HG02870 (cell line): ENCODE measurements around the gene DGKB.
A peak's percentile ranks its signal among the peaks of the same experiment; 100 is the strongest.
"Not testable (repeated sequence)": the region's sequence is repeated elsewhere in the genome, so short reads cannot be mapped to it uniquely, and the experiment has no call there.

Experiments
- ATAC-seq: cut with Tn5 transposase; IDR thresholded peaks from one replicate; pipeline ENCODE4 v1.9.1; 2021; ENCODE audit warnings: mild to moderate bottlenecking, moderate library complexity; ENCODE audit not compliant: unreplicated experiment

DGKB gene

DNA sequence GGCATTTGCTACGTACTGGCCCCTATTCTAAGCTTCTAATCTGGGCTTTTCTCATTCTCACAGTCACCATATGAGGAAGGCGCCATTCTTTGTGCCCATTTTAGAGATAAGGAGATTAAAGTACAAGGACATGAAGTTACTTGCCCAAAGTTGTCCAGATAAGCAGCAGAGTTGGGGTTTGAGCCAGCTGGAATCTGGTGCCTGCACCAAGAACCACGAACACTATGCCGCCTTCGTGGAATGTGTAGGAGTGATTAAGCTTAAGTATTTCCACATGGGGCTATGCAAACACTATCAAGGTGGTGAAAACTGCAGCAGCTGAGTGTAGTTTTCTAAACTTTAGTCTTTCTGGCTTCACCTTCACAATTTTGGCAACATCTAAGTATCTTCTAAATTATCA is 570.4 kb downstream of the DGKB start:
- no peak for ATAC-seq

DNA sequence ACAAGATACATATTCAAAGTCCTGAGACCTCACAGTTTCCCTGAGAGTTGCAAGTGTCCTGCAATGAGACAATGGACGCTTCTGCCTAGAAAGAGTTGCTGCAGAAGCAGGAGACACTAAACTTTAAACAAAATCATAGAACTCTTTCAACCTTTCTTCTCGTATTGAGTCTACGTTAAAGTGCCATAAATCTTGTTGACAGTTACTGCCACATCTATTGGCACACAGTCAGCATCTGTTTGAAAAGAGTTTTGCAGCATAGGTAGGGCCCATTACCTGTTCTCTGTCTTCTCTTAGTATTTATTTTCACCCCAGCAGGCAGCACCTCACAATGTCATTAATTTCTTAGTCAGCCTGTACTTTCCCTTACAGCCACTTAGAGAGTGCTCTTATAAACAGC is 577.8 kb downstream of the DGKB start:
- ATAC-seq = no peak

DNA sequence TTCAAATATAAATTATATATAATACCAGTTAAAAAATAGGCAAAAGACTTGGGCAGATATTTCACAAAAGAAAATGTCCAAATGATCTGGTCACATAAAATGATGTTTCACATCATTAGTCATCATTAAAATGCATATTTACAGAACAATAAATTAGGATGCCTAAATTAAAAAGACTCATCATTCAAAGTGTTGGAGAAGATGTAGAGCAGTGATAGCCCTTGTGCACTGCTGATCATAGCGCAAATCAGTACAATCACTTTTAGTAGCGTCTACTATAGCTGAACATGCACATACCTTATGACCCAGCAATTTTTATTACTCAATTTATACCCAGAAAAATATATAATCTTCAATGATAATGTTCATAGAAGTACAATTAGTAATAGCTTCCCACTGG is 579.8 kb downstream of the DGKB start:
- ATAC-seq = no peak

DNA sequence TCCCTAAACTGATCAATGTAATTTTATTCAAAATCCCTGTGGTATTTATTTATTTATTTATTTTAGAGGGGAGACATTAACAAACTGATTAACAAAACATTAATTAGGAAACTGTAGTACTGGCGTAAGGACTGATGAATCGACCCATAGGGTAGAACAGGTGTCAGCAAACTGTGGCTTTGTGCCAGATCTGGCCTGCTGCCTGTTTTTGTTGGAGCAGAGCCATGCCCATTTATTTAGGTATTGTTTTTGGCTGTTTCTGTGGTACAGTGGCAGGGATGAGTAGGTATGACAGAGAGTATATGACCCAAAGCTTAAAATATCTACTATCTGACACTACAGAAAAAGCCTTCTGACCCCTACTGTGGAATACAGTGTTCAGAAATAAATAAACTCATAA is 580.6 kb downstream of the DGKB start:
- no peak for ATAC-seq

DNA sequence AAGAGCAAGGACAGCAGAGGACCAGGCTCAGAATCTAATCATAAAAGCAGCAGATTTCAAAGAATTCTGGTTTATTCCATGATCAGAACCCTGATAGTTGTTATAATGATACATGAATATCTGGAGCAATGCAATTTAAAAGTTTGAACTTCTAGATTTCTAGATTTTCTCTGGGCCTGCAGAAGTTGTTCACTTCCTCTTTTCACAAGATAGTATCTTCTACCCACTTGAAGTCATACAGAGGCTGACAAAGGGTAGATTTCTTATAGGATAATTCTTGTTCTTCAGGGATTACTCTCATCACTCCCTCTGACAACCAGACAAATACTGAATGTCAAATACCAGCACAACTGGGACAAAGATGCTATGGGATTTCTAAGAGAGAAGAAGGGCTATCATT is 593.1 kb downstream of the DGKB start:
- no peak for ATAC-seq

DNA sequence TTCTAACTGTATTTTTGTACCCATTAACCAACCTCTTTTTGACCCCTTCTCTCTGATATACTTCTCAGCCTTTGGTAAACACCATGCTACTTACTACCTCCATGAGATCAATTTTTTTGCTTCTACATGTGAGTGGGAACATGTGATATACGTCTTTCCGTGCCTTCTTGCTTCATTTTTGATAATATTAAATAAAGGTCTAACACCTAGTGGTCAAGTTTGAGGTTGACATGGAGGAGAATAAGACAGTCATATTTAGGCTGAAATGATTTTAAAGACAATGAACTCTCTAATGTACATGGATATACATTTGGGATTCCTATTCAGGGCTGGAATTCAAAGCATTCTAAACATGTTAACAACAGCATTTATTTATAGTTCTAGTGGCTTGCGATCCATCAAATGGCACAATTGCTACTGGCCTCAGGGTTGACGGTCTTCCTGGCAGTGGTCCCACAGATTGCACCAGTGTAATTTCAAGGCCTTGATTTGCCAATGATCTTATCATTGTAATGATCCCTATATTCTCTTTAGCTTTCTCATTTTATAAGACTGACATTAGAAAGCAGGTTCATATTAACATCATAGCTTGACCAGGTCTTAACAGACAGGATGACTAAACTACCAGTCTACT is 597.2 kb downstream of the DGKB start:
- no peak for ATAC-seq

DNA sequence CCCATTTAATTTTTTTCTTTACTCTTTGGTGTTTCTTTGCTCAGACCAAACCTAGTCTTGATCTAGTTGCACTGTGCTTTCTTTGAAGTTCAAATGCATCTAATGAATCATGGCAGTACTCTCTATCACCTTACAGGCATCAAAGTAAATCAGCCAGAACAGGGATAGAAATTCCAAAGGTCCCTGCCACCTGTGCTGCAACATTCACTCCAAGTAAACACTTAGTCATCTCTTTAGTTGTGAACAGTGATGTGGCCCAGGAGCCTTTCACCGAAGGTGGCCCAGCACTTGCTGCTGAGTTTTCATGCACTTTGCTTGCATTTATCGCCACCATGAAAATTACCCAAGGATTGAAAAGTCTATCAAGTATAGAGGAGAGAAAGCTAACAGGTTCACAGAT is 599.0 kb downstream of the DGKB start:
- ATAC-seq = no peak

DNA sequence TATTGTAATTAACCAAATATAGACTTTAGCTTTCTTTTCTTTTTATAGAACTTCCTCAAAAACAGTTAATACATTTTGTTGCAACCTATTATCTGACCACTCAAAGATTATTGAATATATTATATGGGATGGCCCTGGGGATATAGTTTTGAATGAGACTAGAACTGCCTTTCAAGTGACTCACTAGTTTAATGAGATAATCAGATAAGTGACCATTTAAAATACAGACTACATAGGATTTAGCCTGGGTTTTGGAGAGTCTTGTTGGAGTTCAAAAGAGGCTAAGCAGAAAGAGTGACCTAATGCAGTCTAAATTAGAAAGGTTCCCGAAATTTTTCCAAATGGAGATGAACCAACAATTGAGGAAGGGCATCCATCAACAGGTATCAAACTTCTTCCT is 607.9 kb downstream of the DGKB start:
- ATAC-seq = no peak

DNA sequence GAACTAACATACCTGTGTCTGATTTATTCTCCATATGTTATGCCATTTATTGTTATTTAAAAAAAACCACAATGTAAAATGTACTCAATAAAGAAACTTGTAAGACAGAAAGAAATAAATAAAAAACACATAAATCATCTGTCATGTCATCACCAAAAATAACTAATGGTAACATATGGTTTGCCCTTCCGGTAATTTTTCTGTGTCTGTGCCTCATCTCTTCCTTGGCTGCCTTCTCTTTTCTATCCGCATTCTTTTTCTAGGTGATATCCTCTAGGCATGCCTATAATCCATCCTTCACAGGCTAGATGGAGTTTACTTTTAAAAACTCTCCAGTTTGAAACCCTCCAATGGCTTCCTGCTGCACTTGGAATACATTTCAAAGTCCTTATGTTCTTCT is 609.1 kb downstream of the DGKB start:
- ATAC-seq = no peak

DNA sequence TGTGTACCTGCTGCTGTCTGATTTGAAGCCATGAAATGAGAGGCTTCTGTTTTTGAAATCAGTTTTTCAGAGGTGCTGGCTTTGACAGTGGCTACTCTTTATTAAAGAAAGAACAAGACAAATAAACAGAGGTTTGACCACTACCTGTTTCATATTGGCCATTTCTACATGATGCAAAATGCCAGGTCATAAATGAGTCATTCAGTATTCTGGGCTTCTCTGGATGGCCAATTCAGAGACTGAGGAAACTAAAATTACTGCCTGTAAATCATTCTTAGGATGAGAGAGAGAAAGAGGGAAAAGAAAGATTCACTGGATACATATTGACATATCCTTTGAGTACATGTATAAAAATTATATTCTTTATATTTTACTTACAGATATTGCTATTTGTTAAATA is 609.8 kb downstream of the DGKB start:
- ATAC-seq = no peak

DNA sequence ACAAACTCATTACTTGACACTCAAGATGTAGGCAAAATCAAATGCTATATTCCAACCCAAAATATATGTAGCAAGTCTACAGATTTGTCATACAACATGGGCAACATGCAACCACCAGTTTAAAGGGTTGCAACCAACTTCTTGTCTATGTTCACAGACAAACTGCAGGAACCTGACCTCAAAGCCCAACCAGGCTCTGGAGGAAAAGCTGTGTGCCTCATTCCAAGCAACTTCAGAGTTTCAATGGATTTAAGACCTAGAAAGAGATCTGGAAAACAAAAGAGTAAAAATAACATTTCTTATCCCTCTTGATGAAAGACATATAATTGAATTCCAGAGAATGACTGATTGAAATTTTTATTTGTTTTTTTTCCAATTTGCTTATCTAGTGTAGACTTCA is 612.6 kb downstream of the DGKB start:
- ATAC-seq = no peak

DNA sequence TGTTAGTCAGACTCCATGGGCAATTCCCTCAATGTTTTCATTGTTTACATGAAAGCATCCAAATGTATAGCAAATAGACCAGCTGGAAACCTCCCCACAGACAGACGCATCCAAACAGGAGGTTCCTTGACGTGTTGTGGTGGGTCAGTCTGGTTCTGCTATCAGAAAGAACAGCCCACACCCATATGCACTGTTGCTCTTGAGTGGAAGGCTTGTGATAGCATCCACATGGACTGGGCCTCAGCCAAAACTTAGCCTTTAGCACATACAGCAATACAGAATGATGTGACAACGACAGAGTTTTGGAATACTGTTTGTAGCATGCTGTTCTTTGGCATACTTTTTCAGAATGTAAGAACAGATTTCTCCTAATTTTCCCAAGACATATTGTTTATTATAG is 613.9 kb downstream of the DGKB start:
- no peak for ATAC-seq

DNA sequence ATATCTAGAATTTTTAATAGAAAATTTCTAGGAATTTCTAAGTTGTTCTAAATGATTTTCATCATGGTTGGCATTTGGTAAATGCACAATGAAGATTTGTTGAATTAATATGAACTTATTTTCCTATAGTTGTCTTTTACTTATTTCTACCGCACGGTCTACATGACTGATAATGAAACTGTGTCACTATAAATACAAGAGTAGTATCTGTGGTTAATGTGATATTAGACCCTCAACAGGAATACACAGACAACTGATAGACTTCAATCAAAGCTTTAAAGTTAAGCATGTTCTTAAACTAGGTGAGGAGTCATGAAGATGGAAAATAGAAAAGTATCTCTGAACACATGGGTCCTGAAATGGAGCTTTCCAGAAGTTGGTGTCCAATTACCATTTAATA is 615.2 kb downstream of the DGKB start:
- ATAC-seq = peak; percentile 71

DNA sequence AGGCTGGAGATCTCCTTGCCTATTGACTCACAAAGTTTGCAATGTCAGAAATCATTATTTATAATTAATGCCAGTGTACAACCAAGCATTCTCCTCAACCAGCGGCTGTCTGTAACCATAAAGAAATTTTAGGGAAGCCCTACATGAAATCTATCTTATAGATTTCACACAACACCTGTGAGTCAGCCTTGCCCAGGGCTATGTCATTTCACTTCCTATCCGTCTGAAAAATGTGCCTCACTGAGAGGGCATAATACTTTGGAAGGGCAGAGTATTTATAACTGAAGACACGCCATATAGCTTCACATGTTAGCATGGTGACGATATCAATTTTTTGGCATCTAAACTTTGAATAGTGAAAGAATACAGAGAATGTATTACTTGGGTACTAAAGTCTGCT is 616.5 kb downstream of the DGKB start:
- no peak for ATAC-seq

DNA sequence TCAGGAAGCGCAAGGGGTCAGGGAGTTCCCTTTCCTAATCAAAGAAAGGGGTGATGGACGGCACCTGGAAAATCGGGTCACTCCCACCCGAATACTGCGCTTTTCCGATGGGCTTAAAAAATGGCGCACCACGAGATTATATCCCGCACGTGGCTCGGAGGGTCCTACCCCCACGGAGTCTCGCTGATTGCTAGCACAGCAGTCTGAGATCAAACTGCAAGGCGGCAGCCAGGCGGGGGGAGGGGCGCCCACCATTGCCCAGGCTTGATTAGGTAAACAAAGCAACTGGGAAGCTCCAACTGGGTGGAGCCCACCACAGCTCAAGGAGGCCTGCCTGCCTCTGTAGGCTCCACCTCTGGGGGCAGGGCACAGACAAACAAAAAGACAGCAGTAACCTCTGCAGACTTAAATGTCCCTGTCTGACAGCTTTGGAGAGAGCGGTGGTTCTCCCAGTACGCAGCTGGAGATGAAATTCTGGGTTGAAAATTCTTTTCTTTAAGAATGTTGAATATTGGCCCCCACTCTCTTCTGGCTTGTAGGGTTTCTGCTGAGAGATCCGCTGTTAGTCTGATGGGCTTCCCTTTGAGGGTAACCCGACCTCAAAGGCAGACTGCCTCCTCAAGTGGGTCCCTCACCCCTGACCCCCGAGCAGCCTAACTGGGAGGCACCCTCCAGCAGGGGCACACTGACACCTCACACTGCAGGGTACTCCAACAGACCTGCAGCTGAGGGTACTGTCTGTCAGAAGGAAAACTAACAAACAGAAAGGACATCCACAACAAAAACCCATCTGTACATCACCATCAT is 623.3 kb downstream of the DGKB start:
- ATAC-seq = not testable (repeated sequence)

DNA sequence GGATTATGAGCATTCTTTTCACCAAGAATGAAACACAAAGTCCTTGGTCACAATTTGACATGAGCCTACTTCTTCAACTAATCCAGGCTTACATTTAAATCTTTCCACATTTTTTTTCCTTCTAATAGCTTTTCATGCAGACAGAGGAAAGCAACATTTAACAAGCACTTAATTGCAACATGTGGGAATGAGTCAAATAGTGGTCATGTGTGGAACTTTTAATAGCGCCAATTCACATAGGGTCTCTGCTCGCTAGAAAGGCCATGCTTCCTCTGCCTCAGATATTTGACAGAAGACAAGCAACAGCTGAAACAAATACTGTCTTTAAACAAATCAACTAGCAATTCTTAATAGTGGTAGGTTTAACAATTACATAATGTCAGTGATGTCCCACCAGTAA is 627.2 kb downstream of the DGKB start:
- no peak for ATAC-seq

DNA sequence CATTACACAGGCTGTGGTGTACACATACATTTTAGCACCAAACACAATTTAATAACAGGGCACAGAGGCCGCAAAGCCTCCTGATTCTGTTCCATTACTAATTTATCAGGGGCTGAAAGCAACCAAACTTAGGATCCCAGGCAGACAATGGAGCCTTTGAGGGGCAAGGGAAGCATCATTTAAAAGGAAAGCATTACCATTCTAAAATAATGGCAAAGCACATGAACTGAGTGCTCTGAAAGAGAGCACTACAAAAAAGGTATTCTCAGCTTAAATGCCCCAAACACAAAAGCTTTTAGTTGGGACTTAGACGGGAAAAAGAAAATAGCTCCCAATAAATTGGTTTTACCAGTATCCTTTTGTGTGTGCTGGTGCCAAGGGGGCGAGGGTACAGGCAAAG is 631.1 kb downstream of the DGKB start:
- no peak for ATAC-seq

DNA sequence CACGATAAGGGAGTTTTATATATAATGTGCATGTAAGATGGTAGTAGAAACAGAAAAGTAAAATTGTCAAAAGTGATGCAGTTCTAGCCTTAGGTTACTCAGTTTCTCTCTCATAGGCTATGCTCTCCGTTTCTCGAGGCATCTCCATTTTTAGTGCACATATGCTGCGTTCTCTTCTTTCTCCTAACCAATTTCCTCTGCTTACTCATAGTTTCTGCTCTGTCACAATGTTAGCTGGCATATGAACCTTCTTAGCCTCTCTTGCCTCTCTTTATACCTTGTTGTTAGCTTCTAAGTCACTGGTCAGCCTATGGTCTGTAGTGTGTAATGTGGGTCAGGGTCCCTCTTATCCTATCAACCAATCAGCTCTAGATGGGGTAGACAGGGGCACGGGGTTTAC is 632.5 kb downstream of the DGKB start:
- ATAC-seq = no peak

DNA sequence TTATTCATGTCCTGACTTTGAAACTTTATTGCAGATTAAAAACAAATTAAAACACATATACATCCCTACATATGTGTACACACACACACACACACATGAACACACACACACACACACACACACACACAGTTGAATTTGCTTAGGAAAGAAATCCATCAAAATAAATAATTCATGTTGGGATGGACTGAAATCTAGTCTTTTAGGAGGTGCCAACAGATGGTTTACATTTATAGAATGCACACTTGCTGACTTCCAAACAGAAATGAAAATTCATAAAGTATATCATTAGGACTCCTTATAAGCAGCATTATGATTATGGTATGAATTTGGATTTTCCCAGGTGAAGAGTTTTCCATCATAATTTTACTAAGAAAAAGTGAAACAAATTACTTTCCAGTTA is 642.5 kb downstream of the DGKB start:
- no peak for ATAC-seq

DNA sequence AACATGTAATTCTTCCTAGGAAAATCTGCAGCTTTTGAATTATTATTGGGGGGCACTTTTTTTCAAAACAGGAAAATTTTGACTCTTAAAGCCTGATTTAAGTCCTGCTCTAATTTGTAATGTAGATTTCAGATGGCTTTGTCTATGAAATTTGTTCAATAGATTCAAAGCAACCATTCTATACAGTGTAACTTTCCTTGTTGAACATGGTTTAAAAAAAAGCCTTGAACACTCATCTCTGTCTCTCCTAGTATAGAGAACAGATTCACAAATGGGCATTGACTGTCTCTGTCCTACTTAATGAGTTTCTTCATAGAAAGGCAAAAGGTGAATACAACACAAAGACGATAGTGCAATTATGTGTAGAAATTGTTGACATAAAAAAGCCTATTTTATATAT is 643.7 kb downstream of the DGKB start:
- ATAC-seq = no peak

DNA sequence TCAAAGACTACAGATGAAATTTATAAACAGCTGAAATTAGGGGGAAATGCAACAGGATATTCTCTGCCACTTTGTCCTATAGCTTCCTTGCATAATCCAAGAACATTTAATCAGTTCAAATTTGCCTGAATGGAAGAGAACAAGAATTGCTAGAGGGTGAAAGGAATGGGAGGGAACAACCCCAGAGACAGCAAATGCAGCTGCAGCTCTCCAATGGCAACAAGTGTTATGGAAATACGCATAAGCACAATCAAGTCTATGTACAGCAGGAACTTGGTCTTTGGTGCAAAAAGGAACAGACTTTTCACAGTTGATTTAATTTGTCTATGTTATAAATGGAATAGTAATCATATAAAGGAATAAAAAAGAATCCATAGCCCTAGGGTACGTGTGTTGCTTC is 644.1 kb downstream of the DGKB start:
- ATAC-seq = no peak

DNA sequence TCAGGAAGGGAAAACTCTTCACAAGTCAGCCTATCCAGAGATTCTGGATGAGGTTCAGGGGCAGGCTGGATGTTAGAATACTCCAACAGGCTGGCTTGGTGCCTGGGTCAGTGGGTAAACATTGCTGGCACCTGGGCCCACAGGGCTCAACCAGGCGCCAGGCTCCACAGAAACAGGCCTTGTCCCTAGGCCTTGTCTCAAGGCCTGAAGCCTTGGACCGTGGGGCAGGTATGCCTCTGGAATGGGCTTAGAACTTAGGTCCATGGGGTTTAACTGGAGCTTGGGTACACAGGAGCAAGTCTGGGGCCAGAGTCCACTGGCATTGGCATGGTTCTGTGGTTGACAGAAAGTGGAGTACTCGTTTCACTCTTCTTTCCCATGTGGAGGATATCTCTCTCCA is 650.1 kb downstream of the DGKB start:
- ATAC-seq = no peak

DNA sequence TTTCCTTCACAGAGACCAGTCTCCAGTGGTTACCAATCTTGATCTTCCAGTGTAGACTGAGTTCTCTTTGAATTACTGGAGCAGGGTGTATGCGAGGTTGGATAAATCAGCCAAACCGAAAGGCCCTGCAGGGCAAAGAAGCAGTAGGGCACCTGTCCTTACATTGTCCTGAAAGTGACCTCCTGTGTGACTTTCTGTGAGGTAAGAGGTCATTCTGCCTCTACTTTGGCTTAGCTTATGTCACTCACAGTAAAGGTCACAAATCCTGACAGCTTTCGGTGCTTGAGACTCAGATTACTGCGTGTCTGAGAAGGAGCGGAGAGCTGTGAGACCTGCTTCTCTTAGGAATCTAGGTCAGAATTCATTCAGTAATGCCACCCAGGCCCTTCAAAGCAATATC is 660.4 kb downstream of the DGKB start:
- no peak for ATAC-seq
